GM10266 (cell line): Measurements from ENCODE around the gene MPND.

Experiments used
- DNase-seq: peaks from one replicate; pipeline ENCODE4 v3.0.0; 2012; ENCODE audit errors: extremely low spot score
- CTCF ChIP-seq: IDR thresholded peaks from 2 replicates; pipeline ENCODE4 v1.5.1; 2012; ENCODE audit warnings: mild to moderate bottlenecking, low read depth; ENCODE audit not compliant: control insufficient read depth, insufficient read depth; ENCODE audit errors: missing control alignments

The MPND gene

GRCh38 chr19:4391701-4392483 lies 48.5 kb downstream of the MPND start:
- DNase-seq = no peak
- TF ChIP-seq CTCF = no peak

GRCh38 chr19:4393947-4394590 lies 50.7 kb downstream of the MPND start:
- DNase-seq = no peak
- no peak for TF ChIP-seq CTCF

GRCh38 chr19:4396949-4397783 lies 53.8 kb downstream of the MPND start:
- TF ChIP-seq CTCF = no peak
- no peak for DNase-seq

GRCh38 chr19:4399812-4400134 lies 56.4 kb downstream of the MPND start:
- no peak for TF ChIP-seq CTCF
- DNase-seq = no peak

- peak; percentile 98 for TF ChIP-seq CTCF
These were observed 57.0 kb downstream of the MPND start, which contains the start of gene SH3GL1 for GRCh38 chr19:4400135-4400936. Gene SH3GL1 (minus strand): TSS chr19:4400547. CDS start chr19:4400368, 179 bp downstream.

GRCh38 chr19:4401769-4402170 lies 58.4 kb downstream of the MPND start:
- no peak for DNase-seq
- TF ChIP-seq CTCF = no peak

More at GRCh38 chr19:4400135-4400936, 57.0 kb downstream of the MPND start, which contains the start of gene SH3GL1:
- peak; percentile 96 for DNase-seq
